Measurements from ENCODE around the gene CCNC. TPM values are rescaled to one million over a fixed set of nuclear protein-coding genes. Genes with fewer than 3 reads are reported as not detected.

The CCNC gene
- total and polyA plus RNA-seq, 2 experiments from 2014 or later: 108 to 143 TPM

DNA sequence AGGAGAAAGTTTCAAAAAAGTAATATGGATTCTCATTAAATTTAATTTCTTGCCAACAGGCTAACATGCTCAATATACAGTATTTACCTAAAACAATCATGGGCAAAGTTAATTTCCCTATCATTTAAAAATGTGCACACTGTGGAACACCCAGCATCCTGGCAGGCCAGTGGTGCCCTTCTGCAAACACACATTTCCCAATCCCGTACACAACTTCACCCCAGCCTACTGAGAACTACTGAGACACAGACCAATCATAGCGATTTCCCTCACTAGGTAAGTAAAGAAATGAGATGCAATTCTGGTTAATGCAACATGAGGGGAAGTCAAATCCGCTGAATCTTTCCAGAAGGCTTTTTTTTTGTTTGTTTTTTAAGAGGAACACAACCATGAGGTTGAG is 60.8 kb downstream of the CCNC start:
- H3K4me3 ChIP-seq: no peak overlapping the region
- no peak overlapping the region for H3K27ac ChIP-seq (ENCODE audit: low read depth)
- no peaks in the 10 kb centered on the region for H3K9me3 Mint-ChIP-seq
- no peaks in the 10 kb centered on the region for H3F3A ChIP-seq (replicated peaks; ENCODE audit: low read depth)
- peaks cover 28% of the 10 kb centered on the region for H3K36me3 ChIP-seq (ENCODE audit: insufficient read depth)
- no peak overlapping the region for H2AFZ ChIP-seq
- H4K20me1 ChIP-seq (replicated peaks; ENCODE audit: insufficient read depth): peaks cover 22% of the 10 kb centered on the region
- H3K36me3 Mint-ChIP-seq (ENCODE audit: low read depth): peaks cover 34% of the 10 kb centered on the region
- H3K4me2 ChIP-seq: no peak overlapping the region
- DNase-seq (ENCODE audit: low spot score) (no peak), ATAC-seq (no peak)
- H3K4me1 Mint-ChIP-seq: peaks cover 5% of the 10 kb centered on the region
- TF ChIP-seq NANOG (IDR thresholded peaks at IDR 0.05; ENCODE audit: borderline replicate concordance): no peak
- TF ChIP-seq ZNF331 (CRISPR knock-in tag; IDR thresholded peaks at IDR 0.05; ENCODE audit: low read depth): no peak
- no peak for TF ChIP-seq ZNF462 (CRISPR knock-in tag; IDR thresholded peaks at IDR 0.05)
- no peak for TF ChIP-seq EZH2 (IDR thresholded peaks at IDR 0.05; ENCODE audit: low read depth, unreplicated experiment)
- TF ChIP-seq EZH2phosphoT487 (IDR thresholded peaks at IDR 0.05; ENCODE audit: unreplicated experiment): no peak
- no peak for TF ChIP-seq CTCF (conservative IDR thresholded peaks at IDR 0.05; ENCODE audit: low read depth in 2 of 2)
- TF ChIP-seq STAT1 (IDR thresholded peaks at IDR 0.05; ENCODE audit: unreplicated experiment): no peak
- TF ChIP-seq JUNB (IDR thresholded peaks at IDR 0.05; ENCODE audit: unreplicated experiment): no peak
- TF ChIP-seq POLR2AphosphoS5 (IDR thresholded peaks at IDR 0.05; ENCODE audit: low read depth): no peak
- no peaks in the 10 kb centered on the region for H3K27me3 Mint-ChIP-seq (ENCODE audit: insufficient read depth, low read depth, poor library complexity)
- H3K4me3 Mint-ChIP-seq: no peak overlapping the region
- H3K27ac Mint-ChIP-seq: no peak overlapping the region
- no peaks in the 10 kb centered on the region for H3K9me2 ChIP-seq (ENCODE audit: insufficient read depth)
- no peaks in the 10 kb centered on the region for H3K27me3 ChIP-seq (ENCODE audit: insufficient read depth)
- peaks cover 8% of the 10 kb centered on the region for H3K4me1 ChIP-seq (ENCODE audit: insufficient read depth)
- peaks cover 50% of the 10 kb centered on the region for H3K79me2 ChIP-seq (replicated peaks; ENCODE audit: insufficient read depth)

Data from GM23338 (cell line).